Stimulated activated CD8-positive, alpha-beta memory T cell treated with anti-CD3 and anti-CD28 coated beads, Interleukin-12 subunit alpha, Interleukin-12 subunit beta, amount 100 ng/mL, for 4 hours (primary cell): ENCODE measurements around the gene DLX2.

Experiments used
- DNase-seq: peaks from one replicate; pipeline ENCODE4 v3.0.0-alpha.2; 2020; ENCODE audit warnings: low read depth

The DLX2 gene

DNA sequence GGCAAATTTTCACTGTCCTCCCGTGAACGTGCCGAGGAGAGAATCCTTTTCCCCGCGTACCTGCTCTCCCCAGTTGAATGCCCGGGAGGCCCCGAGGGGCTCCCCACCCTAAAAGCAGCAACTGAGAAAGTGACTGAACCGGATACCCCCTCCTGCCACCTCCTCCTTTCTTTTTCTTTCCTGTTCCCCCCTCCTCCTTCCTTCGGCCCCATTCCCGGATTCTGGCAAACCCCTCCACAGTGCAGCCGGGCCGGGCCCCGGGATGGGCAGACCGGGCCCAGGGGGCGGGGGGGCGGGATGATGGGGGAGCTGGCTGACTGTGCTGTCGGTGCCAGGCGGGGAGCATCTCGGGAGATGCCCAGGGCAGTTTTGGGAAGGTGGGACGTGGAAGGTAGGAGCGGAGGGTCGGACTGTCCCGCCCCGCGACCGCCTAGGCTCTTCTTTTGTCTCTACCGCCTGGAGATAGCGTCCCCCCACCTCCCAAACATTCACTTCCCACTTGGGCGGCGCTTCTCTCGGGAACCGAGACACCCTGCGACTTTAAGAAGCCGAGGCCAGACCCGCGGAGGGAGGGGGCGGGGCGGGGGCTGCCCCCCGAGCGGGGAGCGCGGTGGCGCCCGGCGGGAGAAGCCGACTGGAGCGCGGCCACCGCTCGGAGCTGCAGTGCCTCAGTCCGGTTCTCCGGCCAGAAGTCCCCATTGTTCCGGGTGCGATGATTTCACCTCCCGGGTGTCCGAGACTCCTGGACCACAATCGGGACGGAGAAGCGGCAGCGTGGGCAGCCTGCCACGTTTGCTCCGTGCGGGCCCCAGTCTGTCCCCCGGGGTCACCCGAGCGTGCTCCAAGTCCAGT is 8.2 kb downstream of the DLX2 start:
- no peak for DNase-seq

GRCh38 chr2:172093416-172094293 is 9.0 kb downstream of the DLX2 start:
- no peak for DNase-seq

- no peak for DNase-seq
Measured at GRCh38 chr2:172092716-172093415, 9.8 kb downstream of the DLX2 start.

DNA sequence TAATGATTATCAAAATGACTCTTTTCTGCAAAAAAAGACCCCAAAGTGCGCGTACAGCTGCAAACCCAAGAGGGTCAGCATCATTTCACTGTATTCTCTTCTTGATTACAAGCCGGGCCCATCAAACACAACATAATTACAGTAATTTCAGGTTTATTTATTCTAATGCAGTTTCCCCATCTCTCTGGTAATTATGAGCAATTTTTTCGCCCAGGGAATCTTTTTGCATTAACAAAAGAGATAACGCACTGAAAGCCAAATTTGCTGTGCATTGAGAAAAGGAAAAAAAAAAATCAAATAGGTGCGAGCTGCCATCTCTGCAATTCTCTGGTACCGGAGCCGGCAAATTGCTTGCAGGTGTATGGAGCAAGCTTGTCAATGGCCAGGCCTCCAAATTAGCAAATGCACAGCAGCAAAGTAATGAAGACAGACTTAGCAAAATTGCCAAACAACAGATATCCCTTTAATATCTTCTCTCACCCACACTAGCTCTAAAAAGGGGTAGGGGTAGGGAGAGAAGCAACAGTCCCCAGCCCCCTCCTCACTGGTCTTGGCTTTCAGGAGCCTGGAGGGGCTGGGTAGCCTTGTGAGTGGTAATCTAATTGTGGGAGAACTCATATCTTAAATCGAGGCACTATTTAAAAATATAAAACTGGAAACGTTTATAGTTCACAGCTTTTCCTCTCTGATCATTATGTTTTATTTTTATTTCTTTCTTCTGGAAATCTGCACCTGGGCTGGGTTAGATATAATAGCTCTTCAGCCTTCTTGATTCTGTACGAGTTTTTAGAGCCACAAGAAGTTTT is 10.7 kb downstream of the DLX2 start:
- no peak for DNase-seq

DNA sequence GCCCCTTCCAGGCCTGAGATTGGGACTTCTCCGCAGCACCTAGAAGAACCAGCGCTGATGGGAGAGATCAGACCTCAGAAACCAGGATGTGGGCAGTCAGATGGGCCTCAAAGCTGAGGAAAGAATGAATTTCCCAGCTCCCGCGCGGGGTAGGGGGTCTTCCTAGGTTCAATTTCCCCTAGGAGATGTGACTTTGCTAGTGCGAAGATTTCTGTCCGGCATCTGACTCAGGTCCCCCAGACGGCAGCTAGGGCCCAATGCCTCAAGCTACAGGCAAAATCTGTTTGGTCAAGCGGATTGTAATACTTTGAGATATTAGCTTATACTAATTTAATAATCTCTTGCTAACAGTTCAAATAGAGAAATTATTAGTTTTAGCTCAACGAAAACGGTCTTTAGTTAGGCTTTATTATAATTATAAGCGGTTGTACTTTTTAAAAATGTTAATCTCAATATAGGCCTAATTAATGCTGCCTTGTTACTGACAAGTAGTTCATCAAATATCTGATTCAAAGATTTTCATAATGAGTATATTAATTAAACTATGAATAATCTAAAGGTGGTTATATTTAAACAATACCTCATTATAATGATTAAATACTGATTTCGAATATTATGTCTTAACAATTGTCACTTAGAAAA is 11.6 kb downstream of the DLX2 start:
- DNase-seq = no peak

DNA sequence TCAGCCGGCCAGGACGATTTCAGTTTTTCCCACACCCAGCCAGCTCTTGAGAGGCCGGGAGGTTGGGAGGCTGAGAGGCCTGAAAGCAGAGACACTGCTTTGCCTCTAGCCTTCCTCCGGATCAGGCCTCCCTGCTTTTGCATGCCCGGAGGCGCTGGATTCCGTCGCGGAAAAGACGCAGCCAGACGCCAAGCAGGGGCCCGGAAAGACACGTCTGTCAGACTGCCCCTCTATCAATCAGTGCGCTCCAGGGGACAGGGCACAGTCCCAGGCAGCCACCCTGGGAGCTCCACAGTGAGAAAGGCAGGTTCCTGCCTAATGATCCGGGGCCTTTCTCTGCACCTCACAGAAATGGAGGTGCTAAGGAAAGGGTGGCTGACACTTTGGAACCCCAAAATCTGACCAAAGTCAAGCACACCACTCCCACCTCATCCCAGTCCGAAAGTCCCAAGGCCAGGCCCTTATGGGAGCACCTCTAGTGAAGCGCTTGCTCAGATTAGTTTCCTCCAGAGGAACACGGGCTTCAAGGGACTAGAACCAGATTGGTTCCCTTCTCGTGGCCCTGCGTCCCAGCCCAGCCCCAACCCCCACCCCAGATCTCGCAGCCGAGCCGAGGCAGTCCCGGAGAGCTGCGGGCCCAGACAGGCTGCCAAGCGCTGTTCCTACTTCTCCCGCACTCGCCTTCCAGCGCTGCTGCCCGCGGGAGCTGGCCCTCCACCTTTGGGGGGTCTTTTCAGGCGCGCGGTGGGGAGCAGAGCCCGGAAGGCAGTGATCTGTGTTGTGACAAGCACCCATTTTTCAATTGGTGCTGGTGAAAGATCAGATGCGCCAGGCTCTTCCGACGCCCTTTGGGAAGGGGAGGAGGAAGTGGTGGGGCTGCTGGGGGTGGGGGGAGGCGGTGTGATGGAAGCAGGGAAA is 12.4 kb downstream of the DLX2 start:
- no peak for DNase-seq

GRCh38 chr2:172089633-172090032 is 13.1 kb downstream of the DLX2 start:
- DNase-seq = no peak

GRCh38 chr2:172089005-172089504 is 13.6 kb downstream of the DLX2 start:
- DNase-seq = no peak

DNA sequence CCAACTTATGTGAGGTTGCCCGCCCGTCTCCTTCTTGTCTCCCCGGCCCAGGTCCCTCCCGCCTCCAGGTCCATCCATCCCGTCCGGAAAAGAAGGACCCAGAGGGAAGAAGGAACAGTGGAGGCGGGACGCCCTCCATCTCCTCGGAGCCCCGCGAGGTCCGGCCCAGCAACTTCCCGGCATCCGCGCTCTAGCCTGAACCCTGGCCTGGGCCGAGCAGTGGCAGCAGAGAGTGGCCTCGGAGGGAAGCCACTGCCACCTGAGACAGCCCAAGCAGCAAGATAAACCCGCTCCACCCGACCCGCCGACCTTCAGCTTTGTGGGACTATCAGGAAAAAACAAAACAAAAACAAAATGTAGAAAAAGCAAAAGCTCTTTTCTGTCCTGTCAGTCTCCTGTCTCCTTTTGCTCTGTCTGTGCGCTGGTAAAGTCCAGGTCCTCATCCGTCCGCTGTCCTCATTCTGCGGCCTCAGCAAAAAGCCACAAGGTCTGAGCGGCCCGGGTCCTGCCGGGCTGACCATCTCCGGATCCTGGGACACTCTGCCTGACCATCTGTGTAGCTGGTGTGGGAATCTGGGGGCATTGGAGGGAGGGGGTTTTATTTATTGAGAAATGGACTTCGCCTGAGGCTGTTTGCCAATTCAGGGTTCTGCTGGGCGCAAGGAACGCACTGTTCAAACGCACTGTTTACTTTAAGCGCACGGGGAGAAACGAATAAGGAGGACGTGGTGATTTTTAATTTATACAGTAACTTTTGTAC is 14.3 kb downstream of the DLX2 start:
- DNase-seq = no peak

GRCh38 chr2:172087780-172088244 is 14.9 kb downstream of the DLX2 start:
- no peak for DNase-seq

DNA sequence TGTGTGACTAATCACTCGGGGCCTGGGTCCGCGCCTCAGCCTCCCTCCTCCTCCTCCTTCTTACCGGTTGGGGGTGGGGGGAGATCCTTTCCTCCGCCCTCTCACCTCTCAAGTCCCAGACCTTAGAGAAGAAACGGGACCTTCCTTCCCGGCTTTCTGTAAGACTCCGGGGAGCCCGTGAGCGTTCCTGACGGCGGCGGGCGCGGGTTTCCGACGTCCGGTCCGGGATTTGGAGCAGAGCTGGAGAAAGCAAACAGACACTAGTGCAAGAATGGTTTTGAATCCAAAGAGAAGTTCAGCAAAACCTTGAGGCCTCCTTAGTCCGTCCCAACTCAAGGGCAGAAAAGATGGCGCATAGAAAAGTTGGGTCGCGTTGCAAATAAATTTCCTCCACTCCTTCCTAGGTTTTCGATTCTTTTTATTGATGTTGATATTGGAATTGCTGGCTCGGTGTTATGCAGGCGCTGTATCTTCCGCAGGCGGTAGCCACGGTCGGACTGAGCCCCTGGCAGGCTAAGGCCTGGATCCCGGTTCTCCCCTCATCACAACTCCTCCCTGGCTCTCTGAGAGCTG is 15.4 kb downstream of the DLX2 start:
- DNase-seq = no peak

DNA sequence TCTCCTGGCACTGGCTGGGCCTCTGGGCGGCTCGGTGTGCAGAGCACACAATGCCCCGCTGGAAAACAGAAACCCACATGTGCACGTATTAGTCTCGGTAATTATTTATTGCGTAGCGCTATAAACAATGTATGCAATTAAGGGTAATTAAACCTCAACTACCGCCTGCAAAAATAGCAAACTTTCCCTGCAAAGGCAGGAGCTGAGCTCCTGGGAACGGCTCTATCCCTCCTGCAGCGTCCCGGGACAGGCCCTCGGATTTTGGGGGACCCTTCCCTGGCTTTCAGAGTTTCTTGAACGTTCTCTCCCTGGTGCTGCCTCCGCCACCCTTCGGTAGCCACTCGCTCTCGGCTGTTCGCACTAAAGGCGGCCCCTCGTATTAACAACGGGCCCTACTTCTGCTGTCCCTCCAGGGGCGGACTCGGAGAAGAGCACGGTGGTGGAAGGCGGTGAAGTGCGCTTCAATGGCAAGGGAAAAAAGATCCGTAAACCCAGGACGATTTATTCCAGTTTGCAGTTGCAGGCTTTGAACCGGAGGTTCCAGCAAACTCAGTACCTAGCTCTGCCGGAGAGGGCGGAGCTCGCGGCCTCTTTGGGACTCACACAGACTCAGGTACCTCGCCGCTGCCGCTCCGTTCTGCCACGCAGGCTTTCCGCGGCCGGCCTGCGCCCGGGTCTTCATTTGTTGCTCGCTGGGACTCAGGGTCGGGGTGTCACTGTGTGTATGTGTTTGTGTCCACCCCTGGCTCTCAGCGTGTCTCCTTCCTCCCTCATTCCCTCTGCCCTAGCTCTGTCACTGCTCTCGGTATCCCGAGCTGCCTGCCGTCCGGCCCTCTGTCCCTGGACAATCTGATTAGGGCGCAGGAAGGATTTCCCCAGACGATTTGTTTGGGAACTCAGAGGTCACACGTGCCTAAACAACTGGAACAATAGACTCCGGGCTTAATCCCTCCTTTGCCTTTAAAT is 16.2 kb downstream of the DLX2 start:
- DNase-seq = no peak

GRCh38 chr2:172085460-172086159 is 17.1 kb downstream of the DLX2 start, which contains the start of gene DLX1:
Gene DLX1 (plus strand): TSS chr2:172085507. CDS start chr2:172085678, 171 bp downstream.
- DNase-seq = no peak

- no peak for DNase-seq
Measured at GRCh38 chr2:172084645-172085459, 17.8 kb downstream of the DLX2 start.

DNA sequence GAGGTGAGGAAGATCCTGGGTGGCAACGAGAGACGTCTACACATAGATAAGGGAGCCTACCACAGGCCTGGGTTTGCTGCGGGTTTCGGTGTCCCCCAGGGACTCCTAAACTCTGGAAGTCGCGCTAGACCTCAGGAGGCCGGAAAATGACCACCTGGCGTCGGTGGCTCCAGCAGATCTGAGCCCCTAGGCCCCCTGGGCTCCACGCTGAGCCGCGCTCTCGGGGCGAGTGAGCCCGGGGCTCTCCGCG is 18.4 kb downstream of the DLX2 start:
- DNase-seq = no peak
